Endothelial cell (in vitro differentiated cells): ENCODE measurements around the gene PIGX. TPM values are rescaled to one million over a fixed set of nuclear protein-coding genes. Genes with fewer than 3 reads are reported as not detected.

Experiments
- DNase-seq: peaks from one replicate; pipeline ENCODE4 v3.0.0; 2021; ENCODE audit warnings: low spot score
- H3K27ac Mint-ChIP-seq: one replicate; pipeline ENCODE4 v1.8.0; 2021; ENCODE audit warnings: mixed read lengths, inconsistent platforms; ENCODE audit not compliant: unreplicated experiment
- H3K27me3 Mint-ChIP-seq: one replicate; pipeline ENCODE4 v1.8.0; 2021; ENCODE audit warnings: mild to moderate bottlenecking, moderate library complexity, mixed read lengths, inconsistent platforms; ENCODE audit not compliant: unreplicated experiment
- H3K36me3 Mint-ChIP-seq: one replicate; pipeline ENCODE4 v1.8.0; 2021; ENCODE audit warnings: mild to moderate bottlenecking, low read depth, mixed read lengths, inconsistent platforms; ENCODE audit not compliant: unreplicated experiment
- H3K4me1 Mint-ChIP-seq: one replicate; pipeline ENCODE4 v1.8.0; 2021; ENCODE audit warnings: mild to moderate bottlenecking, mixed read lengths, inconsistent platforms; ENCODE audit not compliant: unreplicated experiment
- H3K4me3 Mint-ChIP-seq: one replicate; pipeline ENCODE4 v1.8.0; 2021; ENCODE audit warnings: mild to moderate bottlenecking, mixed read lengths, inconsistent platforms; ENCODE audit not compliant: unreplicated experiment
- H3K9me3 Mint-ChIP-seq: one replicate; pipeline ENCODE4 v1.8.0; 2021; ENCODE audit warnings: mixed read lengths, inconsistent platforms; ENCODE audit not compliant: unreplicated experiment
- long read RNA-seq: library from polyadenylated mRNA; unstranded; transcript quantifications from one replicate; pipeline ENCODE4 v2.0.0, GENCODE V29; 2020; ENCODE audit not compliant: unreplicated experiment
- total RNA-seq: library from RNA; stranded (reverse); fragmentation: NEBNext Ultra II Directional; extraction: Animal tissue kit (Norgen Biotek cat#: 25700); gene quantifications from one replicate; pipeline ENCODE4 v1.2.1, GENCODE V29; 2021; ENCODE audit not compliant: unreplicated experiment
- TF ChIP-seq, protein P1 (sequence below): fragments of 200-600 bp; sonication (generic); IDR thresholded peaks from one replicate; pipeline ENCODE4 v1.5.0; 2021; ENCODE audit warnings: antibody characterized with exemption; ENCODE audit not compliant: unreplicated experiment

Gene PIGX
- 35.7 TPM for total RNA-seq
- long read RNA-seq, transcript PIGX-202 (6 exons, 3,057 nt), result major isoform, 18 of 27 reads
- long read RNA-seq, partial matches to known transcripts, result 2 of 27 reads
- long read RNA-seq, other reads (novel, unspliced or antisense), result 6 of 27 reads

DNA sequence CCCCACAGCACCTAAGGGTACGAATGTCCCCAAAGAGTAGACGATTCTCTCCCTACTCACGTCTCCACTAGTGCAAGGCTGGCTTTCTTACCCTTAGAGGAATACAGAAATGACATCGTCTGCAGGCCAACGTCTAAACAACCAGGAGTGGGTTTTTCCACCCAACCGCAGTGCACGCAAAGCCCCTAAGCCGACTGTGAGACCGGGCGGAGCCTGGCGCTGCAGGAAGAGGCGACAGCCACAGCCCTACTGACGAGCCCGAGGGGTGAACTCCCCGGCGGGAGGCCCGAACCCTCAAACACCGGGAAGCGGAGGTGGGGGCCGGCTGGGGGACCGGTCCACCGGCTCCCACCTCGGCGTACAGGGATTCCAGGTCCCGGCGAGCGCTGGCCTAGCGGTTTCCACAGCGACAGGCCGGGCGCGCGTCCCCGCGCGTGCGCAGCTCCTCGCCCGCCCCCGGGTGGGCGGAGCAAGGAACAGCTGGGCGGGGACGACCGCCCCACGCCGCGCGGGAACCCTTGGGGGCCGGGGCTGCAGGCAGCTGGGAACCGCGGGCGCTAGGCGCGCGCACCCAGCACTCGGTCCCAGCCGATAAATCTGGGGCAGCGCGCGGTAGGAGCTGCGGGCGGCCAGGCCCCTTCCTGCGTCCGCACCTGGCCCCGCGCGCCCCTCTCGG lies at the start of gene PIGX, which contains the start of gene CEP19:
PIGX (plus strand) TSS at position 540 of the 676 bp plus-strand sequence.
CEP19 (minus strand) TSS at position 413 of the 676 bp plus-strand sequence. CDS start 3,593 bp downstream, outside the sequence.
- Mint-ChIP-seq H3K4me3 (peak within 1 kb of the TSS; percentile 94), H3K9me3 (no peaks in the 10 kb centered on the region), H3K4me1 (peaks cover 30% of the 10 kb centered on the region), H3K27me3 (peaks cover 3% of the 10 kb centered on the region), H3K36me3 (peaks cover 4% of the 10 kb centered on the region), H3K27ac (peak within 1 kb of the TSS; percentile 90)
- peak; percentile 82 for DNase-seq
- TF ChIP-seq, protein P1, sequence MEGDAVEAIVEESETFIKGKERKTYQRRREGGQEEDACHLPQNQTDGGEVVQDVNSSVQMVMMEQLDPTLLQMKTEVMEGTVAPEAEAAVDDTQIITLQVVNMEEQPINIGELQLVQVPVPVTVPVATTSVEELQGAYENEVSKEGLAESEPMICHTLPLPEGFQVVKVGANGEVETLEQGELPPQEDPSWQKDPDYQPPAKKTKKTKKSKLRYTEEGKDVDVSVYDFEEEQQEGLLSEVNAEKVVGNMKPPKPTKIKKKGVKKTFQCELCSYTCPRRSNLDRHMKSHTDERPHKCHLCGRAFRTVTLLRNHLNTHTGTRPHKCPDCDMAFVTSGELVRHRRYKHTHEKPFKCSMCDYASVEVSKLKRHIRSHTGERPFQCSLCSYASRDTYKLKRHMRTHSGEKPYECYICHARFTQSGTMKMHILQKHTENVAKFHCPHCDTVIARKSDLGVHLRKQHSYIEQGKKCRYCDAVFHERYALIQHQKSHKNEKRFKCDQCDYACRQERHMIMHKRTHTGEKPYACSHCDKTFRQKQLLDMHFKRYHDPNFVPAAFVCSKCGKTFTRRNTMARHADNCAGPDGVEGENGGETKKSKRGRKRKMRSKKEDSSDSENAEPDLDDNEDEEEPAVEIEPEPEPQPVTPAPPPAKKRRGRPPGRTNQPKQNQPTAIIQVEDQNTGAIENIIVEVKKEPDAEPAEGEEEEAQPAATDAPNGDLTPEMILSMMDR, result no peak

DNA sequence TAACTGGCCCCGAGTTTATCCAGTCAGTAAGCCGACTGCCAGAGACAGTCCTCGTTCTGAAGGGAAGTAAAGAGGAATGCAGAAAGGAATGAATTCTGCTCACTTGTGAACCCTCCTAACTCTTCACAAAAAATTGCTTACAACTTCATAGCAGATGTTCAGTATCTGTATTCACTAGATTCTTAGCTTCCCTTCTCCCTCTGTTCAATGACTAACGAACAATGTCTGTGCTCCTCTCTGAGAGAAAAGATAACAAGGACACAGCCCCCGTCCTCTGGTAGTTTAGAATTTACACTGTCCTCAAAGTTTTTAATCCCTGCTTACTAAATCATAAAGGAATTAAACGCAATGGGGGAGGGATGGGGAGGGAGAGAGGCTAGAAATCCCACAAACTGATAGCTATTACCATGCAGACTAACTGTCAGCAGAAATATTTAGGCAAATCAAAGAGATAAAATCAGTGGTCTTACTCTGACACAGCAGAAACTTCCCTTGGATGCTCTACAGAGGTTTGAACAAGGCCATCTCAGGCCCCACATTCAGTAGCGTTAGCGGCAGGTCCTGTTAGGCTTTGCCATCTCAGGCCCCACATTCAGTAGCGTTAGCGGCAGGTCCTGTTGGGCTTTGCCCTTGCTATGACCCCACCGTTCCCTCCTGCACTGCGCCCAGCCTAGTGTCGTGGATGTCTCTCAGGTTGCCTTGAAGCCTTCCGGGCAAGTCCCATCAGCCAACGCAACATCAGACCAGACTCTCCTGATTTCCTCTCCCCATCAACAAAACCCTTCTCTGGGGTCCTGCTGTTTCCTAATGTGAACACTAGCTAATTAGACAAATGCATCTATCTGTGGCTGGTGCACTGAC lies 49.2 kb upstream of the PIGX start:
- no peak for DNase-seq
- H3K4me3 Mint-ChIP-seq, result no peak overlapping the region
- H3K27ac Mint-ChIP-seq, result peak overlapping the region; percentile 61
- TF ChIP-seq, protein P1, result no peak
- H3K9me3 Mint-ChIP-seq, result no peaks in the 10 kb centered on the region
- H3K27me3 Mint-ChIP-seq, result peaks cover 3% of the 10 kb centered on the region
- H3K4me1 Mint-ChIP-seq, result peaks cover 30% of the 10 kb centered on the region
- H3K36me3 Mint-ChIP-seq, result peaks cover 14% of the 10 kb centered on the region

DNA sequence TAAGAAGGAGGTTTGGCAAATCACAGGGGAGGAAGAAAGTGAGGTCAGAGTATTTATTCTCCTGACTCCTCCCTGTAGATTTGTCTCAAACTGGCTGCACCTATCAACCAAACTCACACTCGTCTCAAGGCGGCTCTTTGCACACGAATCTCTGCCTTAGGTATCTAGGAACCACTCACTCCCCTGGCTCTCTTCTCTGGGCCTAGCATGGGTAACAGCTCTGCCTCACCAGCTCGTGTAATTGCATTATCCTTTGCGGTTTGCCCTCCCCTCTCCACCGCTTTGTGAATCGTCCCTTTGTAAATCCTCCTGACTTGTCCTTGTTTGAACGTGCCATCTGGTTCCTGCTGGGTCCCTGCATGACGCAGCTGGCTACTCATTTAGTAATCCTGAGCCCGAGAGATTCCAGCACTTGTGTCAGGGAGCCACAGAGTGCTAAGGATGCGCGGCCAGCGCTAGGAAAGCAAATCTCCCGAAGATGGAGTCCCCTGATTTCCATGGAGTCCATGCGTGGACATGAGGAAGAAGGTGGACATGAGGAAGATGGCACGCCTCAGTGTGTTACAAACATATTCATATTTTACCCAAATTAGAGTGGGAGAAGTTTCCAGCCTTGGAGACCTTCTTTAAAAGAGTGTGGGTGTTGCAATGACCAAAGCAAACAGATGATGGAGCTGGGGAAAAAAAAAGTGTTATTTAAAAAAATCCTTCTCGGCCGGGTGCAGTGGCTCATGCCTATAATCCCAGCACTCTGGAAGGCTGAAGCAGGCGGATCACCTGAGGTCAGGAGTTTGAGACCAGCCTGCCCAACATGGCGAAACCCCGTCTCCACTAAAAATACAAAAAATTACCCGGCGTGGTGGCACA lies 45.9 kb upstream of the PIGX start:
- Mint-ChIP-seq H3K36me3 (peaks cover 7% of the 10 kb centered on the region), H3K27me3 (peaks cover 3% of the 10 kb centered on the region), H3K9me3 (no peaks in the 10 kb centered on the region), H3K4me3 (no peak overlapping the region), H3K4me1 (peaks cover 50% of the 10 kb centered on the region), H3K27ac (peak overlapping the region; percentile 79)
- TF ChIP-seq, protein P1, result no peak
- DNase-seq, result no peak

DNA sequence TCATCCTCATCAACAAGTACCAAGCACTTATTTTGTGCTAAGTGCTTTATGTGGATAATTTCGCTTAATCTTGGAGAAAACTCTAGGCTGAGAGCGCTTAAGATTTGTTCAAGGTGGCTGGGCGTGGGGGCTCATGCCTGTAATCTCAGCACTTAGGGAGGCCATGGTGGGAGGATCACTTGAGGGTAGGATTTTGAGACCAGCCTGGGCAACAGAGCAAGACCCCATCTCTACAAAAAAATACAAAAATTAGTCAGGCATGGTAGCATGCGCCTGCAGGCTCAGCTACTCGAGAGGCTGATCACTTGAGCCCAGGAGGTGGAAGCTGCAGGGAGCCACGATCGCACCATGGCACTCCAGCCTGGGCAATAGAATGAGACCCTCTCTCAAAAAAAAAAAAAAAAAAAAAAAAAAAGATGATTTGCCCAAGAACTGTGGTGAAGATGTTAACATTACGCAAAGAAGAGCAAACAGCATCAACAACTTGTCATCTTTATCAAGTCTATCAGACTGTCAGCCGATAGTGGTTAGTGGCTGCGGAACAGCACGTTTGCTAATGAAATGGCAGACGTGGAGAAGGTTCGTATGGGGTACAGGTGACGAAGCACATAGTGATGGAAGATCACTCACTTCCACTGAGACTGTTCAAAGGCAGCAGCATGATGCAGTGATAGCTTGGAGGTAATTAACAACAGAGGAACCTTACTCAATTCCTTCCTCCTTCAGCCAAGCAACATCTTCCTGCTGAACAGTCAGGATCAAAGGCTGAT lies 44.9 kb upstream of the PIGX start:
- Mint-ChIP-seq H3K4me1 (peaks cover 57% of the 10 kb centered on the region), H3K36me3 (no peaks in the 10 kb centered on the region), H3K27ac (no peak overlapping the region), H3K27me3 (peaks cover 3% of the 10 kb centered on the region), H3K4me3 (no peak overlapping the region), H3K9me3 (no peaks in the 10 kb centered on the region)
- TF ChIP-seq, protein P1, result no peak
- DNase-seq, result no peak
